ENCODE measurements around the gene MTARC1. TPM values are rescaled to one million over a fixed set of nuclear protein-coding genes. Genes with fewer than 3 reads are reported as not detected.

The MTARC1 gene
- total RNA-seq, 1 donor from 2014 or later: 1.8 TPM

DNA sequence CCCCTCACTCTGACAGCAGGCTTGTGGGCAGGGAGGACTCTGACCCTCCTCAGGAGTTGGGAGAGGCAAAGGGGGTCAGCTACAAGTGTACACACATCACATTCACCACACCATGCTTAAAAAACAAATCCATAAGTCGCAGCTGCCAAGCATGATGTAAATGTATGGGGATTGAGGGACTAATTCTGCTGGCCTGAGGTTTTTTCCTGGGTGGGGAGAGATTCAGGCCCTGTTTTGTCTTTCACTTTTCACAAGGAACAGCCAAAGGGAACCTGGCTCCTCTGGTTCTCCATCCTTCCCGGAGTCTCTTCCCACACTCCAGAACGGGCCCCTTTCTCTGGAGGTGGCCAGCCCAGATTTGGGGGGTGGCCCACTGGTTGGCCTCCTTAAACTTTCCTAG, 39.9 kb upstream of the MTARC1 start:
- Mint-ChIP-seq H3K27ac (ENCODE audit: unreplicated experiment) (peak overlapping the region; percentile 94), H3K4me3 (ENCODE audit: unreplicated experiment) (peak overlapping the region; percentile 90), H3K4me1 (ENCODE audit: unreplicated experiment) (peaks cover 39% of the 10 kb centered on the region), H3K36me3 (ENCODE audit: unreplicated experiment) (no peaks in the 10 kb centered on the region), H3K9me3 (ENCODE audit: unreplicated experiment) (no peaks in the 10 kb centered on the region), H3K27me3 (ENCODE audit: unreplicated experiment) (no peaks in the 10 kb centered on the region)
- TF ChIP-seq, protein P1, sequence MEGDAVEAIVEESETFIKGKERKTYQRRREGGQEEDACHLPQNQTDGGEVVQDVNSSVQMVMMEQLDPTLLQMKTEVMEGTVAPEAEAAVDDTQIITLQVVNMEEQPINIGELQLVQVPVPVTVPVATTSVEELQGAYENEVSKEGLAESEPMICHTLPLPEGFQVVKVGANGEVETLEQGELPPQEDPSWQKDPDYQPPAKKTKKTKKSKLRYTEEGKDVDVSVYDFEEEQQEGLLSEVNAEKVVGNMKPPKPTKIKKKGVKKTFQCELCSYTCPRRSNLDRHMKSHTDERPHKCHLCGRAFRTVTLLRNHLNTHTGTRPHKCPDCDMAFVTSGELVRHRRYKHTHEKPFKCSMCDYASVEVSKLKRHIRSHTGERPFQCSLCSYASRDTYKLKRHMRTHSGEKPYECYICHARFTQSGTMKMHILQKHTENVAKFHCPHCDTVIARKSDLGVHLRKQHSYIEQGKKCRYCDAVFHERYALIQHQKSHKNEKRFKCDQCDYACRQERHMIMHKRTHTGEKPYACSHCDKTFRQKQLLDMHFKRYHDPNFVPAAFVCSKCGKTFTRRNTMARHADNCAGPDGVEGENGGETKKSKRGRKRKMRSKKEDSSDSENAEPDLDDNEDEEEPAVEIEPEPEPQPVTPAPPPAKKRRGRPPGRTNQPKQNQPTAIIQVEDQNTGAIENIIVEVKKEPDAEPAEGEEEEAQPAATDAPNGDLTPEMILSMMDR (IDR thresholded peaks at IDR 0.05): no peak
- DNase-seq (ENCODE audit: extremely low spot score, unreplicated experiment): no peak

DNA sequence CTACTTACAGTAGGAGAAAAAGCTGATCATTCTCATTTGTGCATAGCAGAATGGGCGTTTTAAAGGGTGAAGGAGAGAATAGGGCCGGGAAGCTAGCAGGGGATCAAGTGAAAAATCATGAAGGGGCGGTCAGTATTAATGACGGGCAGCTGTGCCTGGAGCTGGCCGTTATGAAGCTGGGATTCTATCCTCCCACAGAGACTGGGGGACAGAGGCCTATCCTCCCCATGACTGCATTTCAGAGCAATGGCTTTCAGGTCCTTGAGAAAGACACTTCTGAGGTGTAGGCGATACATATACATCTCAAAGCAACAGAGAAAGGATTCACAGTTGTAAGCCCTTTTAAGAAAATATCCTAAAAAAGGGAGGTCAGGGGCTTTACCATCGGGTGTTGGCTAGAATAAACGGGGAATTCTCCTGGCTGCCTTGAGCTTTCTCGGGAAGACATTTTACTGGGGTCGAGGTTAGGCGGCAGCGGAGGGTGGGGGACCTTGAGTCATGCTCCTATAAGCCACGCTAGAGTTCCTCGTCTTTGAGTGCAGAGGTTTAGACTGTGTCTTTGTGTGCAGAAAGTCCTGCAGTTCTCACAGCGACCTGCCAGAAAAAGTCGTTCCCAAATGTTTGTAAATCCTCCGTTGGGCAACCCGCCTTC, 39.1 kb upstream of the MTARC1 start:
- H3K4me1 Mint-ChIP-seq (ENCODE audit: unreplicated experiment): peaks cover 39% of the 10 kb centered on the region
- no peak for DNase-seq (ENCODE audit: extremely low spot score, unreplicated experiment)

DNA sequence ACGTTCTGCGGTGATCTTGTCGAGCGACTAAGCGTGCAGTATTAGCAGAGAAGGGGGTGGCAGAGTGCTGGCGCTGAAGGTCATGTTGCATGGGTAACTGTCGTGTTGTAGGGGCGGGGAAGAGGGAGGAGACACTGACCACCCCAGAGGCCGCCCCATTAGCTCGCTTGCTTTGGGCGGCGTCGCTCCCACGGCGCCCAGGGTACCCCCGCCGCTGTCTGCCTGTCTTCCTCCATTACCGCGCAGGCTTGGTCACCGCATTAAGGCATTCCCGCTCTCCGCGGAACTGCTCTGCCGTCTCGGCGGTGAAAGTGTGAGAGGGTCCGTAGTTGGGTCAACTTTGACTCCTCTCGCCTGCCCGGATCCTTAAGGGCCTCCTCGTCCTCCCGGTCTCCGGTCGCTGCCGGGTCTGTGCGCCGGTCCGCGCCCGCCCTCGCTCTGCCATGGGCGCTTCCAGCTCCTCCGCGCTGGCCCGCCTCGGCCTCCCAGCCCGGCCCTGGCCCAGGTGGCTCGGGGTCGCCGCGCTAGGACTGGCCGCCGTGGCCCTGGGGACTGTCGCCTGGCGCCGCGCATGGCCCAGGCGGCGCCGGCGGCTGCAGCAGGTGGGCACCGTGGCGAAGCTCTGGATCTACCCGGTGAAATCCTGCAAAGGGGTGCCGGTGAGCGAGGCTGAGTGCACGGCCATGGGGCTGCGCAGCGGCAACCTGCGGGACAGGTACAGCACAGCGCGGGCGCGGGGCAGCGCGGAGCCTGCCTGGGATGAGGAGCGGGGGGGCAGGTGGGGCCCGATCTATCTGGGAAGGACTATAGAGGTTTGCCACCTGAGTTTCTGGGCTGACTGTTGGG, 38.4 kb upstream of the MTARC1 start, which contains the start of gene MTARC2:
TSS of gene MTARC2 (plus strand) at position 234 of the 846 bp plus-strand sequence. CDS start at position 444, 210 bp downstream.
- peaks cover 39% of the 10 kb centered on the region for H3K4me1 Mint-ChIP-seq (ENCODE audit: unreplicated experiment)
- no peaks in the 10 kb centered on the region for H3K36me3 Mint-ChIP-seq (ENCODE audit: unreplicated experiment)
- TF ChIP-seq, protein P1 (IDR thresholded peaks at IDR 0.05): no peak
- peak within 1 kb of the TSS; percentile 94 for H3K27ac Mint-ChIP-seq (ENCODE audit: unreplicated experiment)
- no peaks in the 10 kb centered on the region for H3K27me3 Mint-ChIP-seq (ENCODE audit: unreplicated experiment)
- peak within 1 kb of the TSS; percentile 90 for H3K4me3 Mint-ChIP-seq (ENCODE audit: unreplicated experiment)
- no peaks in the 10 kb centered on the region for H3K9me3 Mint-ChIP-seq (ENCODE audit: unreplicated experiment)
- peak; percentile 88 for DNase-seq (ENCODE audit: extremely low spot score, unreplicated experiment)

More for the DNA sequence above, 39.1 kb upstream of the MTARC1 start:
- H3K36me3 Mint-ChIP-seq (ENCODE audit: unreplicated experiment): no peaks in the 10 kb centered on the region
- no peaks in the 10 kb centered on the region for H3K27me3 Mint-ChIP-seq (ENCODE audit: unreplicated experiment)
- H3K9me3 Mint-ChIP-seq (ENCODE audit: unreplicated experiment): no peaks in the 10 kb centered on the region
- TF ChIP-seq, protein P1 (IDR thresholded peaks at IDR 0.05): no peak
- peak overlapping the region; percentile 90 for H3K4me3 Mint-ChIP-seq (ENCODE audit: unreplicated experiment)
- H3K27ac Mint-ChIP-seq (ENCODE audit: unreplicated experiment): peak overlapping the region; percentile 94

DNA sequence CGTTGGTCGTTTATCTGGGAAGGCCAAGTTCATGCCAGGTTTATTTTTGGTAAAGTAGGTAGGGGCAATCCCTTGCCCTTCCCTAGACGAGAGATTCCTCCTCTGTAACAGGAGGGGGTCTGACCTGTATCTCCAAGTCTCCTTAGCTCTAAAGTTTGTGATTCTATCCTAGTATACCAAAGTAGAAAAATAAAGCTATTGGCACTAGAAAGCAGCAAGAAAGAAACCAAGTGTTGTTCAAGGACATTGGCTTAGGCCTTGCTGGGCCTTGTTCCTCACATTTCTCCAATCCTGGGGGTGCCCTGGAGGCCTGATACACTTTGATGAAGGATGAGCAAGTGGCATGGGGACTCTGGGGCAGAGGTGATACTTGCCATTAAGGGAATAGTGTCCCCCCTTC, 37.8 kb upstream of the MTARC1 start:
- Mint-ChIP-seq H3K27me3 (ENCODE audit: unreplicated experiment) (no peaks in the 10 kb centered on the region), H3K4me1 (ENCODE audit: unreplicated experiment) (peaks cover 39% of the 10 kb centered on the region), H3K27ac (ENCODE audit: unreplicated experiment) (peak overlapping the region; percentile 81), H3K4me3 (ENCODE audit: unreplicated experiment) (peak overlapping the region; percentile 90), H3K9me3 (ENCODE audit: unreplicated experiment) (no peaks in the 10 kb centered on the region), H3K36me3 (ENCODE audit: unreplicated experiment) (no peaks in the 10 kb centered on the region)
- TF ChIP-seq, protein P1 (IDR thresholded peaks at IDR 0.05): no peak
- no peak for DNase-seq (ENCODE audit: extremely low spot score, unreplicated experiment)

DNA sequence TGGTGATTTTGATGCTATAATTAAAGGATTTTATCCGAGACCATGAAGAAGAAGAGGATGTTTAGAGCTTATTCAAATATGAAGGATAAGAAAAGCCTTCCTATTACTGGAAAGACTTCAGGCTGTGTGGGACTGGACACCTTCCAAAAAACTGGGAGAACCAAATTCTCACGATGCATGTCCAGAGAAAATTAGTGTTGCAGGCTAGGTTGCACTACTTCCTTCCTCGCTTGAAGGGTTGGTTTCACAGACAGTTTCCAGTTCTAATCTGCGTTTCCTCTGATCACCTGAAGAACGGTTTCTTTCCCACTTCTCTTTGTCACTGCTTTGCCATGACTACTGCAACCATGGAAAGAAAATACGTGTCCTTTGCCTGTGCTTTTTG, 36.6 kb upstream of the MTARC1 start:
- H3K4me3 Mint-ChIP-seq (ENCODE audit: unreplicated experiment): peak overlapping the region; percentile 90
- TF ChIP-seq, protein P1 (IDR thresholded peaks at IDR 0.05): no peak
- H3K4me1 Mint-ChIP-seq (ENCODE audit: unreplicated experiment): peaks cover 39% of the 10 kb centered on the region
- peak overlapping the region; percentile 81 for H3K27ac Mint-ChIP-seq (ENCODE audit: unreplicated experiment)
- DNase-seq (ENCODE audit: extremely low spot score, unreplicated experiment): no peak
- no peaks in the 10 kb centered on the region for H3K27me3 Mint-ChIP-seq (ENCODE audit: unreplicated experiment)
- H3K36me3 Mint-ChIP-seq (ENCODE audit: unreplicated experiment): peaks cover 5% of the 10 kb centered on the region
- H3K9me3 Mint-ChIP-seq (ENCODE audit: unreplicated experiment): no peaks in the 10 kb centered on the region
